ENCODE measurements around the gene DSN1.

GRCh38 chr20:36802326-36803222 lies 29.0 kb upstream of the DSN1 start:
- TF ChIP-seq SP1 (IDR thresholded peaks at IDR 0.05): no peak
- no peak for TF ChIP-seq REST (IDR thresholded peaks at IDR 0.05)
- TF ChIP-seq RAD21 (IDR thresholded peaks at IDR 0.05): no peak
- no peak for TF ChIP-seq CTCF (IDR thresholded peaks at IDR 0.05; ENCODE audit: low read depth, low read length, missing input control)
- no peak for TF ChIP-seq JUND (IDR thresholded peaks at IDR 0.05)
- no peak for TF ChIP-seq GABPA (IDR thresholded peaks at IDR 0.05 in 1 of 2, conservative IDR thresholded peaks at IDR 0.05 in 1 of 2)
- TF ChIP-seq ATF3 (IDR thresholded peaks at IDR 0.05): no peak
- TF ChIP-seq MAX (IDR thresholded peaks at IDR 0.05): no peak
- no peak for TF ChIP-seq HNF4G (IDR thresholded peaks at IDR 0.05)
- no peak for TF ChIP-seq TAF1 (conservative IDR thresholded peaks at IDR 0.05)
- no peak for TF ChIP-seq EGR1 (IDR thresholded peaks at IDR 0.05; ENCODE audit: low read depth in 2 of 2)
- TF ChIP-seq HNF4A (conservative IDR thresholded peaks at IDR 0.05): no peak
- no peak for TF ChIP-seq FOXA1 (IDR thresholded peaks at IDR 0.05)
- no peak for TF ChIP-seq ZBTB33 (IDR thresholded peaks at IDR 0.05)
